Measurements from ENCODE around the gene DSP. TPM values are rescaled to one million over a fixed set of nuclear protein-coding genes. Genes with fewer than 3 reads are reported as not detected.

DSP gene
- total RNA-seq, 1 donor from 2014 or later: 38.7 TPM

- no peak for DNase-seq (ENCODE audit: low spot score)
- Mint-ChIP-seq H3K4me3 (no peak overlapping the region), H3K27ac (no peak overlapping the region), H3K36me3 (no peaks in the 10 kb centered on the region), H3K4me1 (peaks cover 11% of the 10 kb centered on the region), H3K9me3 (peaks cover 2% of the 10 kb centered on the region), H3K27me3 (ENCODE audit: insufficient read depth, low read depth) (peaks cover 5% of the 10 kb centered on the region)
- no peaks in the 10 kb centered on the region for H3F3A ChIP-seq (ENCODE audit: low read depth)
- no peak overlapping the region for H3K9ac ChIP-seq
- no peak overlapping the region for H2AFZ ChIP-seq (replicated peaks)
- no peaks in the 10 kb centered on the region for H3K27me3 ChIP-seq
- H3K4me3 ChIP-seq: no peak overlapping the region
- H3K27ac ChIP-seq: no peak overlapping the region
- no peak overlapping the region for H3K4me2 ChIP-seq
- no peaks in the 10 kb centered on the region for H3K79me2 ChIP-seq (ENCODE audit: low read depth)
- H4K20me1 ChIP-seq (ENCODE audit: low read depth): no peaks in the 10 kb centered on the region
- no peak for TF ChIP-seq EZH2phosphoT487 (IDR thresholded peaks at IDR 0.05)
- no peak for TF ChIP-seq EZH2 (IDR thresholded peaks at IDR 0.05)
- no peak for TF ChIP-seq CTCF (IDR thresholded peaks at IDR 0.05)
- no peaks in the 10 kb centered on the region for H3K36me3 ChIP-seq
- H3K4me1 ChIP-seq: peaks cover 5% of the 10 kb centered on the region
- H3K9me3 ChIP-seq (ENCODE audit: low read depth): no peaks in the 10 kb centered on the region
Observed at GRCh38 chr6:7522873-7523272, 18.6 kb upstream of the DSP start.

DNA sequence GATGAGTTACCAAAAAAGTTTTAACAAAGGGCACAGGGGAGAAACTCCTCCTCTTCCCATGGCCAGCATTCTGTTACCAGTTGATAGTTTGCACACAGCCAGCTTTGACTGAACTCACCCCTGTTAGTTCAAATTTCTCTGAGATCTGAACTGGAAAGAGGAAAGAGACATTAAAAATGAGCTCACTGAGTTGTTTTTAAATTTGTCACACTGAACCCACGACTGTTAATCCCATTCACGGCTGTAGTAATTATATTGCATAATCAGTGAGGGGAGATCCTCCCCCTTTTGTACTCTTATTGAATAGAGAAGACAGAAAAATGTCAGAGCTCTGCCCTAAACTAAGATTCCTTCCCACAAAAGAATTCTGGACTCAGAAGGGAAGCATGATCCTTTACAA, 17.5 kb upstream of the DSP start:
- Histone ChIP-seq H3K36me3 (no peaks in the 10 kb centered on the region), H3K4me3 (no peak overlapping the region), H3K27me3 (no peaks in the 10 kb centered on the region), H4K20me1 (ENCODE audit: low read depth) (no peaks in the 10 kb centered on the region), H2AFZ (replicated peaks) (no peak overlapping the region), H3K79me2 (ENCODE audit: low read depth) (no peaks in the 10 kb centered on the region), H3K9me3 (ENCODE audit: low read depth) (no peaks in the 10 kb centered on the region), H3K9ac (no peak overlapping the region), H3K27ac (no peak overlapping the region), H3K4me2 (no peak overlapping the region), H3K4me1 (peaks cover 5% of the 10 kb centered on the region), H3F3A (ENCODE audit: low read depth) (no peaks in the 10 kb centered on the region)
- Mint-ChIP-seq H3K9me3 (peaks cover 2% of the 10 kb centered on the region), H3K27ac (no peak overlapping the region), H3K36me3 (no peaks in the 10 kb centered on the region), H3K27me3 (ENCODE audit: insufficient read depth, low read depth) (peaks cover 3% of the 10 kb centered on the region), H3K4me1 (peaks cover 11% of the 10 kb centered on the region), H3K4me3 (no peak overlapping the region)
- TF ChIP-seq CTCF (IDR thresholded peaks at IDR 0.05) (no peak), EZH2 (IDR thresholded peaks at IDR 0.05) (no peak), EZH2phosphoT487 (IDR thresholded peaks at IDR 0.05) (no peak)
- DNase-seq (ENCODE audit: low spot score): no peak

GRCh38 chr6:7526755-7527154, 14.7 kb upstream of the DSP start:
- Histone ChIP-seq H3K9ac (no peak overlapping the region), H3K36me3 (no peaks in the 10 kb centered on the region), H3K9me3 (ENCODE audit: low read depth) (no peaks in the 10 kb centered on the region), H3K27me3 (no peaks in the 10 kb centered on the region), H3K79me2 (ENCODE audit: low read depth) (no peaks in the 10 kb centered on the region), H3K27ac (no peak overlapping the region), H3K4me1 (peaks cover 5% of the 10 kb centered on the region), H3K4me3 (no peak overlapping the region), H2AFZ (replicated peaks) (peak overlapping the region; percentile 77), H4K20me1 (ENCODE audit: low read depth) (no peaks in the 10 kb centered on the region), H3F3A (ENCODE audit: low read depth) (no peaks in the 10 kb centered on the region), H3K4me2 (no peak overlapping the region)
- peaks cover 4% of the 10 kb centered on the region for H3K27me3 Mint-ChIP-seq (ENCODE audit: insufficient read depth, low read depth)
- no peaks in the 10 kb centered on the region for H3K36me3 Mint-ChIP-seq
- H3K27ac Mint-ChIP-seq: no peak overlapping the region
- TF ChIP-seq EZH2 (IDR thresholded peaks at IDR 0.05) (no peak), CTCF (IDR thresholded peaks at IDR 0.05) (no peak), EZH2phosphoT487 (IDR thresholded peaks at IDR 0.05) (no peak)
- no peak for DNase-seq (ENCODE audit: low spot score)
- peaks cover 11% of the 10 kb centered on the region for H3K4me1 Mint-ChIP-seq
- peaks cover 2% of the 10 kb centered on the region for H3K9me3 Mint-ChIP-seq
- H3K4me3 Mint-ChIP-seq: no peak overlapping the region

Data from neural progenitor cell (in vitro differentiated cells).